Suppressor macrophage treated with lipopolysaccharide for 4 hours (primary cell): ENCODE measurements around the gene HCRTR1.

ENCODE experiments used
- DNase-seq: peaks from one replicate; pipeline ENCODE4 v3.0.0-alpha.2; 2020

HCRTR1 gene

DNA sequence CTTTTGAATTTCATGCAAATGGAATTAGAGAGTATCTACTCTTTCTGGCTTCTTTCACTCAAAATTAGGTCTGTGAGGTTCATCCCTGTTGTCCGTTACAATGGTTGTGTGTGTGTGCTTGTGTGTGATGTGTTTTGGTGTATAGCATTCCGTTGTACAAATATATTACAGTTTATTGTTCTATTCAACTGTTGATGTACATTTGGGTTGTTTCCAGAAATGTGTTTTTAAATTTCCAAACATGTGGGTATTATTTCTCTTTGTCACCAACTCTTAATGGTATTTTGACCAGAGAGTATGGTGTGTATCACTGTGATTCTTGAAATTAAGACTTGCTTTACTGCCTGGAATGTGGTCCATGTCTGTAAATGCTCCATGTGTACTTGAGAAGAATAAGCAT, 16.8 kb upstream of the HCRTR1 start:
- no peak for DNase-seq

DNA sequence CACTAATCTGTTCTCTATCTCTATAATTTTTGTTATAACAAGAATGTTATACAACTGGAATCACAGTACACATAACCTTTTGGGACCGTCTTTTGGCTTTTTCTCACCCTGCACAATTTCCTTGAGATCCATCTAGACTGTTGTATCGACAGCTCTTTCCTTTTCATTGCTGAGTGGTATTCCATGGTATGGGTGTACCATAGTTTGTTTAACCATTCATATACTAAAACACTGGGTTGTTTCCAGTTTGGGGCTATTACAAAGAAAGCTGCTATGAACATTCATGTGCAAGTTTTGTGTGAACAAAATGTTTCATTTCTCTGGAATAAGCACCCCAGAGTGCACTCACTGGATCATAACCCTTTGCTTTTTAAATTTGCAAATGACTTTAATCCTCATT, 15.4 kb upstream of the HCRTR1 start:
- DNase-seq: no peak

DNA sequence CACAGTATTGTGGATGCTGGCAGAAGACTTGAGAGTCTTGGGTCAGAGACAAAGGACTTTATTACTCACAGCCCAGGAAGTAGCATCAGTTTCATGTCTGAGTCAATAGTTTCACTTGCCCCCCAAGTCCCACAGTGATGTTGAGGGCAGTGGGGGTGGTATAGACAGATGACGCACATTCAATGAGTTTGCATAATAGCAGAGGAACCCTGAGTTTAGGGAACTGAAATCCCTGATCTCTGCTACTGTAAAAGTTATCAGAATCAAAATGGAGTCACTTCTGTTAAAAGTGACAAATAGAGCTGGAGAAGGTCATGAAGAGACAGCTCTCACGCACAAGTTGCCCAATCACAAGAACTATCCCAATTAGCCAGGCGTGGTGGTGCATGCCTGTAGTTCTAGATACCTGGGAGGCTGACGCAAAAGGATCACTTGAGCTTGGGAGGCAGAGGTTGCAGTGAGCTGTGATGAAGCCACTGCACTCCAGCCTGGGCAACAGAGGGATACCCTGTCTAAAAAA, 11.5 kb upstream of the HCRTR1 start:
- peak; percentile 97 for DNase-seq

DNA sequence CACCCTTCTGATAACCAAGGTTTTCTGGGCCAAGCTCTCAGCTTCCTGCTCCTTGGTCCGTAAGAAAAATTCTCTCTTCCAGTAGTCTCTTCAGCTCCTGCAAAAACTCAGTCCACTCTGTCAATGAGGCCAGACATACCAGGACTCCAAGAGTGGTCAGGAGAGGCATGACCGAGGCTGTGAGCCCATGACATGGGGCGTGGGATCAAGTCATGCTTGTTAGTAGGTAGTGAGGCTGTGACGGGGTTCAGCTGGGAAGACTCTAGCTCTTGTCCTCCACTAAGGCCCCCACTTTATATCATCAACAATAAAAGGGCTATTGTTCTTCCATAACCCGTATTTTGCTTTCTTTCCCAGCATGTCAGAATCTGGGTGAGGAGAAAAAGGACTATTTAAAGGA, 10.1 kb upstream of the HCRTR1 start:
- DNase-seq: no peak

DNA sequence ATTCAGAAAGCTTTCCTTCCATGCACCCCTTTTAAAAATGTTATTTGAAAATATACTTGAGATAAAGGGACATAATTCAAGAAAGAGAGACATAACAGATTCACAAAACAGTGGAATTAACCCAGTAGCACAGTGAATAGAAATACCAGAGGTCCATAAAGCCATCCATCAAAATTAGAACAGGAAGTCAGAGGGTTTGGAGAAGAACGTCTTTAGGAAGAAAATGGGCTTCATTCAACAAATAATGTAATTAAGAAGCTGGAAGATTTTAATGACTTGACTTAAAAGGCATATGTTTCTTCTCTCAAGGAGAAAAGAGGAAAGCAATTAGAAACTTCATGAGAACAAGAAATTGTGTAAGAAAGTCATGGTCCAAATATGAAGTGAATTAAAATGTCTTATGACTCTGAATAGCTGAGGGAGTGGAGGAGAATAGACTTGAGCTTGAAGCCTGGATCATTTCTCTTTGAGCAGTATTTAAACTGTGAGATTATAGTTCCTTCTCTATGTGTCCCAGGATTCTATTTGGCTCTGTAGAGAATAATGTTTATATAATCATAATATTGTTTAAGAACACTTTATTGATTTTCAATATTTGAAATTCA, 7.9 kb upstream of the HCRTR1 start:
- peak; percentile 40 for DNase-seq

DNA sequence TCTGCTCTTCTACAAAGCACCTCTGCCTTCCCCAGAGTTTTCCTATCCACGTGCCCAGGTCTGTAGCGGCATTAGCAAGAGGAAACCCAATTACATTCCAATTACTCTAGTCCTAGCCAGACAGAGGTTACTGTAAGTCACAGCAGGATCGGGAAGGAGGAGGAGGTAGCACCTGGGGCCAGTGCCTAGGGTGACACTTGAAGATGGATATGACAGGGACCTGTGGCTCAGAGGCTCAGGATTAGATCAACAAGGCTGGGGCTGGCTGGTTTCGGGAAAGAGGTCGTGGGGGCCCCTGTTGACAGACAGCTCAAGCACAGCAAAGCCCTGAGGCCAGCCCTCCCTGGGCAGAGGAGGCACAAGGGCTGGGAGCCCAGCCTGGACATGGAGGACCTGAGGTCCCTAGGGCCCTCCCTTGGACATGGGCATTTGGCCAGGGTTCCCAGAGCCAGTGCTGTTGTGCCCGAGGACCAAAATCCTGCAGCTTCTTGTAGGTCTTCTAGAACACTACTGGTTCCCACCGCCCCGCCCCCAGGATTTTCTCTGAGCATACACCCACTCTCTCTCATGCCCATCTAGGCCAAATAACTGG, 3.0 kb upstream of the HCRTR1 start:
- no peak for DNase-seq

DNA sequence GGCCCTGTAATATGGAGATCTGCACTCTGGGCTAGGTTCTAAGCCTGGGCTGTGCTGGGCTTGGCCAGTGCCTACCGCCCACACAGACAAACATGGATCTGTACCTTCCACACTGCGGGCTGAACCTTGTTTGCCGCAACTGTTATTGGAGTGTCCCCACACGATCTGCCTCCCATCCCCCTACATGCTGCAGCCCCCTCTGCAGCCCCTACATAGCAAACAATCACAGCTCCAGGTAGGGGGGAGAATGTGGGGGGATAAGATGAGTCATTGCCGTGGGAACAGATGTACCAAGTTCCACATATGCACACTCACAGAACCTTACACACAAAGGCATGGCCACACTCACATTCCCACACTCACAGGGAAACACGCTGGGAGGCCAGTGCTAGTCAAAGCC, 2.1 kb upstream of the HCRTR1 start:
- DNase-seq: no peak

DNA sequence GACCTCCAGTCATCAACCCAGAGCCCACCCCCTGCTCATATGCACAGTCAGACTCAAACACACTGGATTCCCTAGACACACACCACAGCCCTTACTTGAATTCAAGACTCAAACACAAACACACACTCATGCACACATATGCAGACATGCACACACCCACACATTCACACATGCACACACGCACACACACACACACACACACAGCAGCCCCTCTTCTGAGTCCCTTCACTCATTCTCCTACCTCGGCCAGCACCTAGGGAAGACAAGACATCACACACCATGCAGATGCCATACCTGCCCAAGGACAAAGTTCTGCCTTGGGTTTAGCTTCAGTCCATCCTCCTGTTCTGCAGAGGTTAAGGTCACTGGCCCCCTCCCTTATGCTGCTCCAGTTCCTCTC, 1.6 kb upstream of the HCRTR1 start:
- DNase-seq: no peak

DNA sequence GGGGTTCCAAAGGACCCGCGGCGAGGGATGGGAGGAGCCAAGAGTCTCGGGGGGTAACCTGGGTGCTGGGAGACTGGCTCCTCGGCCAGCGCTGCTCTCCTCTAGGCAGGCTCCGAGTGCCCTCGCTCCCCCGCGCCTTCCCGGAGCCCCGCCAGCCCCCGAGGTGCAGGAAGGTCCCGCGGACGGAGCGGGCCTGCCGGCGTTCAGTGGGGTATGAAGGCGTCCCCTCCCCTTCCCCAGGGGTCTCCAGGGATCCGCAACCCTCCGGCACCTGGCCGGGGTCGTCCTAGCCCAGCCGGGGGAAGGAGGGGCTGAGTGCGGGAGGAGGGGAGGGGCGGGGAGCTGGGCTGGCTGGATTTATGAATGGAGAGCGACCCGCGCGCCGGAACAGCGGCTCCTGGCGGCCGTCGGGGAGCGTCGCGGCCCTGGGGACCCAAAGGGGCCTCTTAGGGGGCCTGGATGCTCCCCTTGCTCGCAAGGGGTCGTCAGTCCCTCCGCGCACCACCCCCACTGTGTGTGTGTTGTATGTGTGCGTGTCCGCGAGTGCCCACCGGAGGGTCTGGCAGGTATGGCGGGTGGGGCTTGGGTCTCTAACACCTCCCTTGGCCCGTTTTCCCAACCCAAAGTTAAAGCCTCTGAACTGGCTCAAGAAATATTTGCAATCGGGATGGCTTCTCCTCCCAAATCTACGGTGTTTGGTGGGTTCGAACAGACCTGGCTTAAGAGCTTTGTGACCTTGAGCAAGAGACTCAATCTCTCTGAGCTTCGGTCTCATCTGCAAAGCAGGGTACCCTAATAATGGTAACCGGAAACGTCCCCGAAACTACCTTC, 642 bp downstream of the HCRTR1 start:
- peak; percentile 66 for DNase-seq

DNA sequence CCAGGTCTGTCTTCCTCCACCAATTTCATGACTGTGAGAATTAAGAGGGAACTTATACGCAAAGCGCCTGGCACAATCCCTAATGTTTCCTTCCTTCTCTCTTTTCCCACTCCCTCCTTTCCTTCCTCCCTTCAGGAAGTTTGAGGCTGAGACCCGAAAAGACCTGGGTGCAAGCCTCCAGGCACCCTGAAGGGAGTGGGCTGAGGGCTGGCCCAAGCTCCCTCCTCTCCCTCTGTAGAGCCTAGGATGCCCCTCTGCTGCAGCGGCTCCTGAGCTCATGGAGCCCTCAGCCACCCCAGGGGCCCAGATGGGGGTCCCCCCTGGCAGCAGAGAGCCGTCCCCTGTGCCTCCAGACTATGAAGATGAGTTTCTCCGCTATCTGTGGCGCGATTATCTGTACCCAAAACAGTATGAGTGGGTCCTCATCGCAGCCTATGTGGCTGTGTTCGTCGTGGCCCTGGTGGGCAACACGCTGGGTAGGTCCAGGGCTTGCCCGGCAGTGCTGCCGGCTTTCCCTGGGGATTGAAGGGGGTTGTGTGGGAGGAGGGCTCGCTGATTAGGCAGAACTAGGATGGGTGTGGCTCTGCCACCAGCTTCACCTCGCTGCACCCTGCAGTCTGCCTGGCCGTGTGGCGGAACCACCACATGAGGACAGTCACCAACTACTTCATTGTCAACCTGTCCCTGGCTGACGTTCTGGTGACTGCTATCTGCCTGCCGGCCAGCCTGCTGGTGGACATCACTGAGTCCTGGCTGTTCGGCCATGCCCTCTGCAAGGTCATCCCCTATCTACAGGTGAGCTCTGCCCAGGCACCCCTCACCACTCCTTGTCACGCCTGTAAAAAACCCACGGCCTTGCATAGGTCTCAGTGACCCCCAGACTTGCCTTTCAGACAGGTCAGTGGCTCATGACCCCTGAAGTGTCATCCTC, 1.7 kb downstream of the HCRTR1 start:
- DNase-seq: no peak

DNA sequence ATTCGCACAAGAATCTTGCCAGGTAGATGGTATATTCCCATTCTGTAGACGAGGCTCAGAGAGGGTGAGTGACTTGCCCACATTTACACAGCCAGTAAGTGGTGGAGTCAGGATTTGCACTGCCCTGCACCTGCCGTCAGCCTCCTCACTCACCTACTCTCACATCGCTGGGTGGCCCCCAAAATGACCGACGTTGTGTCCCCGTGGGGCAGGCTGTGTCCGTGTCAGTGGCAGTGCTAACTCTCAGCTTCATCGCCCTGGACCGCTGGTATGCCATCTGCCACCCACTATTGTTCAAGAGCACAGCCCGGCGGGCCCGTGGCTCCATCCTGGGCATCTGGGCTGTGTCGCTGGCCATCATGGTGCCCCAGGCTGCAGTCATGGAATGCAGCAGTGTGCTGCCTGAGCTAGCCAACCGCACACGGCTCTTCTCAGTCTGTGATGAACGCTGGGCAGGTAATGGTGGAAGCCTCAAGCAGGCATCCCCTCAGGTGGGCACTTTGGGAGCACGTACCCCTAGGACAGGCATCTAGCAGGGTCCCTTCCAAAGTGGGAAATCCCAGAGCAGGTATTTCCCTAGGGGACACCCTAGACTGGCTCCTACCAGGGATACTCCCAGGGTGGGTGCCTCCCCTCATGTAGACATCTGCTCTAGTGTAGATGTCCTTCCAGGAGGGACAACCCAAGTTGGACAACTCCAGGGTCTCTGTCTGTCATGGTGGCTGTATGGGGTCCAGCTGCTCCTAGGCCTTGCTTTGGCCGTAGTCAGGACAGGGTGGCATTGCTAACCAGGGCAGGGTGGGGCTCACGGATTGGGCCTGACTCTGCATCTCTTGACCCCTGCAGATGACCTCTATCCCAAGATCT, 3.4 kb downstream of the HCRTR1 start:
- no peak for DNase-seq

DNA sequence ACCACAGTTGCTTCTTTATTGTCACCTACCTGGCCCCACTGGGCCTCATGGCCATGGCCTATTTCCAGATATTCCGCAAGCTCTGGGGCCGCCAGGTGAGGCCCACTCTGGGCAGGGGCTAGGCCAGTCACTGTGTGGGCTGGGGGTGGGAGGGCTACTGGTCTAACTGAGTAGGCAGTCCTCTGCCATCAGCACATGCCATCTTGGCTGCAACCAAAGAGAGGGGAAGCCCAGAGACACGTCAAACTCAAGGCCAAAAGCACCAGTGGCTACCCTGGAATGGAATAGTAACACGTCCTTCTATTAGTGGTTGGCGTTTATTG, 4.0 kb downstream of the HCRTR1 start:
- no peak for DNase-seq

DNA sequence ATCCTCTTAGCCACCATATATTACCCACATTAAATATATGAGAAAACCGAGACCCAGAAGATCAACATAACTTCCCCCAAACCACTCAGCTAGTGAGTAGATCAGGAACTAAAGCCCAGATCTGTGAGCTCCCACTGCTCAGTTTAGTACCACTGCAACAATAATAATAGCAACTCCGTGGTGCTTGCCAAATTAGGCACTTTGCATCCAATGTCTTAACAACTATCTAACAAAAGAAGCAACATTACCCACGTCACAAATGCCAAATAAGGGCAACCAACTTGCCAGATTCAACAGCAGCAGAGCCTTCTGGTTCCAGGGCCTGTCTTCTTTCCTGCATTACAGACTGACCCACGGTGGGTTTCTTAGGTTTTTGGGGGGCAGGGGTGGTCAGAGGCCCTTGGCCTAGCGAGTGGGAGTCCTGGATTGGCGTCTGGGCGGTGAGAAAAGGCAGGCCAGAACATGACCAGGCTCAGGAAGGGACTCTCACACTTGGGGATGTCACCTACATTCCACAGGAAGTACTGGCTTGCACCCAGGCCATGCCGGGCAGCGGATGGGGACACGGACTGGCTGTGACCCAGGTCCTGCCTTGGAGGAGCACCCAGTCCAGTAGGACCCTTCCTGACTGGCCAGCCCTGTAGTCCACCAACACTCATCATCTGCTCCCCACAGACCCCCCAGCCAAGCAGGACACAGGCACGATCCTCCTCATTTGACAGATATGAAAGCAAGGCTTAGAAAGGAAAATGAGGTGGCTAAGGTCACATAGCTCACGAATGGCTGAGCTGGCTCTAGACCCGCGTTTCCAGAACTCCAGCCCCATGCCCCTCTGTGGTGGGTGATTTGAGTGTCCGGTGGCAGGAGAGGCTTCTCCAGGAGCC, 4.6 kb downstream of the HCRTR1 start:
- DNase-seq: no peak

DNA sequence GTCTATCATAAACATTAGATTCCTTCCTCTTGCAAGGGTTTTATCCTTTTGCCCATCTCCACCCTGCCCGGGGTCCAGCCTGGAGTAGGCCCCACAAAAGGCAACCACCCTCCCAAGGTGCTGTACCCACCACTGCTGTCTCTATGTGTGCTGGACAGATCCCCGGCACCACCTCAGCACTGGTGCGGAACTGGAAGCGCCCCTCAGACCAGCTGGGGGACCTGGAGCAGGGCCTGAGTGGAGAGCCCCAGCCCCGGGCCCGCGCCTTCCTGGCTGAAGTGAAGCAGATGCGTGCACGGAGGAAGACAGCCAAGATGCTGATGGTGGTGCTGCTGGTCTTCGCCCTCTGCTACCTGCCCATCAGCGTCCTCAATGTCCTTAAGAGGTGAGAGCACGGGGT, 5.9 kb downstream of the HCRTR1 start:
- DNase-seq: no peak

DNA sequence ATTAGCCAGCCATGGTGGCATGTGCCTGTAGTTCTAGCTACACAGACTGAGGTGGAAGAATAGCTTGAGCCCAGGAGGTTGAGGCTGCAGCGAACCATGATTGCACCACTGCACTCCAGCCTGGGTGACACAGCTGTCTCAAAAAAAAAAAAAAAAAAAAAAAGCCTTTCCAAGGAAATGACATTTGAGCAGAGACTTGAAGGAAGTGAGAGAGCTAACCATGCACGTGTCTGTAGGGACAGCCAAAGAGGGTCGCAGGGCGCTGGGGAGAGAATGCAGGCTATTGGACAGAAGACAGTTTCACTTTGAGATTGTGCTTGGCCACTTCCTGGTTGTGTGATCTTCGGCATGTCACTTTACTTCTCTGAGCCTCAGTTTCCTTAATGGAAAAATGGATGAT, 6.8 kb downstream of the HCRTR1 start:
- peak; percentile 74 for DNase-seq

DNA sequence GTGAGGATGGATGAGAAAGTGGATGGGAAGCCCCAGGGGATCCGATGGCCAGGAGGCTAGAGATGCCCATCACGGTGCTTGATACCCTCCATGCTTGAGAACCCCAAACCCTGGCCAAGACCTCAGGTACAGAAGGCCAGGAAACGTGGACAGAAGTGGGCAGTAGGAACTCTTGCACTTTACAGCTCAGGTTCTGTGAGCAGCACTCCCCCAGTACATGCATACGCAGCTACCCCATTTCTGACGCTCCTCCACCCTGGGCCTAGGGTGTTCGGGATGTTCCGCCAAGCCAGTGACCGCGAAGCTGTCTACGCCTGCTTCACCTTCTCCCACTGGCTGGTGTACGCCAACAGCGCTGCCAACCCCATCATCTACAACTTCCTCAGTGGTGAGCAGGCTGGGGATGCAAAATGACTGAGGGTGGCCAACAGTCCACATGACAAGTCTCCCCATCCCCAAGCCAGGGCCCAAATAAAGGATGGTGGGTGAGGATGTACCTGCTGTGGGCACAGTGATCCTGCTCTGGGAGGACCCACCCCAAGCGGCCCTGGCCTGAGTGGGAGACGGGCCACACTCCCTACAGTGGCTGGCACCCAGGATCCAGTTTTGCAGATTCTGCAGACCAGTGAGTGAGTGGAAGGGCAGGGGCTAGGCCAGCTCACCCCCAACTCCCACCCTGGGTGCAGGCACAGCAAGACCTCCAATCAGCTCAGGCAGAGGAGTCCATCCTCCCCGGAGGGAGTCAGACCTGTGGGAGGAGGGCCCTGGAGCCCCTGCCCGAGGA, 7.4 kb downstream of the HCRTR1 start:
- DNase-seq: no peak

DNA sequence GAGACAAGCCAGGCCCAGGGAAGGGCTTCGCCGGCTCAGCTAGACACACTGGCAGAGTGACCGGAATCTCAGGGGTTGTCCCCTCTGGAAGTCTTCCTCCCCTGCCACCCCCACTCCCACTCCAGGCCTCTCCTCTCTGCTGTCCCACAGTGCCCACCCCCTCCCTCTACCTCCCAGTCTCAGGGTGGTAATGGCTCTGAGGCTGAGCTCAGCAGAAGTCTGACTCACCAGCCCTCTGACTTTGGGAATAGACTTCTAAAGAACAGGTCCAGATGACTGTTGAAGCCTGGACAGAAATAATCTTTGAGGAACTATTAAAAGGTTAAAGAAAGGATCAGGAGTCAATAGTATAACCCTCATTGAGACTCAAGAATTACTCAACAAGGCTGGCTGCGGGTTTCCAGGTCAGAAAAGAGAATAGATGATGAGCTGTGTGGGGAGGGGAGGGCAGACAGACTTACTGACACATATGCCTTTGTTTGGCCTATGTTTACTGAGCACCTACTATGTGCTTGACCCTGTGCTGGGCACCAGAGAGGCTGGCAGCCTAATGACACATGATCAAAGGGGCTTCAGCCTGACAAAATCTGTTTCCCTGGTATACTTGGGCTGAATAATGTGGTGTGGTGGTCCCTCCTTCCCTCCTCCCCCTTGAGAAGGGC, 8.2 kb downstream of the HCRTR1 start:
- peak; percentile 78 for DNase-seq

DNA sequence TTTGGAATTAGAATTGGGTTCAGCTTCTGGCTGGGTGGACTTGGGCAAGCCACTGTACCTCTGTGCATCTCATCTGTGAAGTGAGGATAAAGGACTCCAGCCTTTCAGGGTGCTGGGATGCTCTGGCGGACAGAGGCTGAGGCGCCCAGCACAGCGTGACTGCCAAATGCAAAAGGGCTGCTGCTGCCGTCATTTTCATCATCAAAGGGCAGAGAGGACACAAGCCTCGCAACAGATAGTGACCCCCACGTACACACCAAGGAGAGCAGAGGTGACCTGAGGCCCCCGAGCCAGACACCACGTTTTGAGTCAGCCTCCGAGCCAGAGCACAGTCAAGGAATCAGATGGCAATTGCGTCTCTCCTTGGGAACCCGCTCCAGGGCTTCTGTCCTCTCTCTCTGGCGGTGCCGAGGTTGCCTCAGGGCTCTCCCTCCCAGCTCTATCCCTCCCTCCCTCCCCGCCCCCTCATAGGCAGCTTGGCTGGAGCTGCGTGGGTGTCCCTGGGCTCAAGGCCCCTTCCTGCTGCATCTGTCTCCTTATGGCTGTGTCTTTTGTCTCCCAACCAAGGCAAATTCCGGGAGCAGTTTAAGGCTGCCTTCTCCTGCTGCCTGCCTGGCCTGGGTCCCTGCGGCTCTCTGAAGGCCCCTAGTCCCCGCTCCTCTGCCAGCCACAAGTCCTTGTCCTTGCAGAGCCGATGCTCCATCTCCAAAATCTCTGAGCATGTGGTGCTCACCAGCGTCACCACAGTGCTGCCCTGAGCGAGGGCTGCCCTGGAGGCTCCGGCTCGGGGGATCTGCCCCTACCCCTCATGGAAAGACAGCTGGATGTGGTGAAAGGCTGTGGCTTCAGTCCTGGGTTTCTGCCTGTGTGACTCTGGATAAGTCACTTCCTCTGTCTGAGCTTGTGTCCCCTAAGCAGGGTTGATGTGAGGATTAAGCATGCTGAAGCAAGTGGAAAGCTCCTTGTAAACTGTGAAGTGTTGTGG, 9.0 kb downstream of the HCRTR1 start:
- peak; percentile 33 for DNase-seq
